Measurements from ENCODE around the gene NF1.
A peak's percentile ranks its signal among the peaks of the same experiment; 100 is the strongest.
"Not testable (repeated sequence)": the region's sequence is repeated elsewhere in the genome, so short reads cannot be mapped to it uniquely, and the experiment has no call there.

NF1 gene

DNA sequence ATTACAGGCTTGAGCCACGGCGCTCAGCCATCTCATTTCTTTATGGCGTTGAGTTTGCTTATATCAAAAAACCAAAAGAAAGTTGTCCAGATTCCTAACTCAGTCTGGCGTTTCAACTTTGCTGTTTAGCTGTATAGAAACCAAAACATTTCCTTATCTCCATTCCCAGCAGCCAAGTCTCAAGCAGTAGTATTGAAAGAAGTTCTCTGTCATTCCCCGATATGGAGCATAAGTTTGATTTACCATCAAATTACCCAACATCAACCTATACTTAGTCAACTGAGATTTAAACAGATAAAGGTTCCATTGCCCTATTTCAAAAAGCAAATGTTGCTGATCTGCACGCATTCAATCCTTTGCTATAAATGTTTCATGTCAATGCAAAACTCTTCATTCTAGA is 269.2 kb downstream of the NF1 start:
- DNase-seq = no peak

GRCh38 chr17:31366088-31366487 is 271.3 kb downstream of the NF1 start:
- DNase-seq = no peak

- DNase-seq = no peak
These were observed 274.5 kb downstream of the NF1 start for GRCh38 chr17:31369266-31369665.

DNA sequence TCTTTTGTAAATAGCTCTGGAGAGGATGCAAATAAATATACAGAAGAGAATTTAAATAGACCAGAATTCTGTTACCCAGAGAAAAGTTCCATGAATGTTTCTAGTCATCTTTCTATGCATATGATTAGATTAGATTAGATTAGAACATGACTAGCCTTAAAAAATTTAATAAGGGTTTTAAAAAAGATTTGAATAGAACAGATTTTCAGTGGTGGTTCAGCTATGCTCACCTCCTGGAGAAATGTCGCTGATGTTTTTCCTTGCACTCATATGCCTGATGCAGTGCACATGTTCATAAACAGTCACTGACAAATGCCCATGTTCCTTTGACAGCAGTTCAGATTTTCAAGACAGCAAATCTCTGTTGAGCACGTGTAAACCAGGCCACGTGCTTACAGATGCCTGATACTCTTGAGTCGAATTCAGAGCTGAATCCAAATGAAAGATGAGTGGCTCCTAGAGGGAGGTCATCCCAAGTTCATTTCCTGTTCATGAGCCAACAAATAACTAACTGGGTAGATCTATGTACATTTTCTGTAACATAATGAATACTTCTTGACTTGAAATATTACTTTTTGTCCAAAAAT is 276.8 kb downstream of the NF1 start:
- no peak for DNase-seq

GRCh38 chr17:31373150-31374093 is 278.6 kb downstream of the NF1 start:
- peak; percentile 54 for DNase-seq

- no peak for DNase-seq
These were observed 279.3 kb downstream of the NF1 start for GRCh38 chr17:31374094-31374447.

- no peak for DNase-seq
These were observed 279.7 kb downstream of the NF1 start for GRCh38 chr17:31374503-31374902.

DNA sequence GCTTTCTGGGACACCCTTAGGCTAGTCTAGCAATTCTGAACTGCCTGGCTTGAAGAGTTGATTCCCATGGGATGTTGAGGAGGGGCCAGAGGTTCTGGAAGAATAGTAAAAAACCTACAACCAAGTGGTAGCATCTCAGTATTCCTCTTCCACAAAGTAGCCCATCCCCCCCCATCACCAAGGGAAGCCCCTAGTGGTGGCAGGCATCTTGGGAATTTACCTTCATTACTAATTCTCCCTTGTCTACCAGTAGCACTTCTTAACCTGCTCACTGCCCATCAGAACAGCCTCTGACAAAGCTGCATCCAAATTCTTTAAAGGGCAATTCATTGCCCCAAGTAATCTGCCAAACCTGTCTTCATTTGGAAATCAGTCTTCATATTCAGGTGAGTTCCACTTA is 283.9 kb downstream of the NF1 start:
- no peak for DNase-seq

GRCh38 chr17:31379597-31380205 is 284.9 kb downstream of the NF1 start:
- DNase-seq = no peak

- no peak for DNase-seq
These were observed 286.4 kb downstream of the NF1 start for GRCh38 chr17:31381165-31381668.

- not testable (repeated sequence) for DNase-seq
These were observed 288.0 kb downstream of the NF1 start for GRCh38 chr17:31382668-31383275.

DNA sequence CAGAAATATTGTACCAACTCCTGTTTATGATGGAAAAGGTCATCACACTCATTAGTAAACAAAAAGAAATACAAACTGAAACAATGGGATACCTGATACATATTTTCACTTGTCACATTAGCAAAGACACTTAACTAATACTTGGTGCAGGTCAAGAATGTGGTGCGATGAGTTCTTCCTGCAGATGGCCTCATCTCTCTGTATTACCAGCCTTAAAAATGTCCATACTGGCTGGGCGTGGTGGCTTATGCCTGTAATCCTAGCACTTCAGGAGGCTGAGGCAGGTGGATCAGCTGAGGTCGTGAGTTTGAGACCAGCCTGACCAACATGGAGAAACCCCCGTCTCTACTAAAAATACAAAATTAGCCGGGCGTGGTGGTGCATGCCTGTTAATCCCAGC is 288.7 kb downstream of the NF1 start:
- DNase-seq = not testable (repeated sequence)

DNA sequence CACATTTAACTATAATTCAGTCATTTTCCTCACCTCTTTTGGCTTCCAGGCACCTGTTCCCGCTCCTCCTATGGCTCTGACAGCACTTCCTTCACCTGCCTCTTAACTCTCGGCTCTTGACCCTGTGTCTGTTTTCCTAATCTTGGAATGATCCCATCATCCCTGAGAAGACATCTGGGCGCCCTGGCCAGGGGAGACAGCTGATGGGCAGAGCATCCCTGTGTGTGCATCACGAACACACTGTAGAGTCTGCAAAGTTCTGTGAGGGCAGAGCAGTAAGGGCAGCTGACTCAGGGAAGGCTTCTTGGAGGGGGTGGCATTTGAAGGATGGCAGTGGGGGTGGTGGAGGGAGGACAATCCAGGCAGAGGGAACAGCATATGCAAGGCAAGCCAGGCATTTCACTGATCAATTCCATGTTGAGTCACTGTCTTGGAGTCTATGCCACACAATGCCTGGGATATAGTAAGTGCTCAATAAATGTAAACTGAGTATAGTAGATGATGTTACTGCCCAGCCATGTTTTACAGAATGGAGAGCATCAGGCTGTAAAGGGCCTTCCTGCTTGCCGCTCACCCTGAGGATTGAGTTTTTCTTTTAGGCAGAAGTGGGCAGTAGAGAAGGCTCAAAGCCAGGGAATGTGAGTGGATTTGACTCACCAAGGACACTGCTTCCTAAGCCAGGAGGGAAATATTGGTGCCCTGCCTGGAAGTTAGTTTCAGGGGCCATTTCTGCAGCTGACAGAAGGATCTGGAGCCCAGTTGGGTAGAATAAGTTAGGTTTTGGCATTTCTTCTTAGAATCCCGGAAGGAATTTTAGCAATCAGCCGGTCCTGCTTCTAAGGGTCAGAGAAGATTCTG is 290.9 kb downstream of the NF1 start:
- no peak for DNase-seq

DNA sequence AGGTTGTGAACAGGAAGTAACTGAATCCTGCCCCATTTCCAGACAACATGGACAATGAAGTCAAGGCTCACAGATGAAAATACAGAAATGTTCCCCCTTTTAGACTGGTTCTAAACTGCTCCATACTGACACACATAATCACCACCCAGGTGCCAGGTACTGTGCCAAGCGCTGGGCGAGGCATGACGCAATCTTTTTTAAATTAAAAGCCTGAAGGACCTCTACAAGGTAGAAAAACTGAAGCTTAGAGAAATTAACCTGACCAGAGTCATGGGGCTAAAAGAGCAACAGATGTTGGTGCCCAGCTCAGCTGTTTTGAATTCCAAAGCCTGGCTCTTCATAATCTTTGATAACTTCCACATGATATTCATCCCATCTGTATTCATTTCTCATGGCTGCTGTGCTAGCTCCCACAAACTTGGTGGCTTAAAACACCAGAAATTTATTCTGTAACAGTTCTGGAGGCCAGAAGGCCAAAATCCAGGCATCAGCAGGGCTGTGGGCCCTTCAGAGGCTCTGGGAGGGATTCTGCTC is 291.8 kb downstream of the NF1 start:
- DNase-seq = no peak

- DNase-seq = no peak
These were observed 292.7 kb downstream of the NF1 start for GRCh38 chr17:31387438-31387837.

GRCh38 chr17:31388351-31388750 is 293.6 kb downstream of the NF1 start:
- DNase-seq = no peak

DNA sequence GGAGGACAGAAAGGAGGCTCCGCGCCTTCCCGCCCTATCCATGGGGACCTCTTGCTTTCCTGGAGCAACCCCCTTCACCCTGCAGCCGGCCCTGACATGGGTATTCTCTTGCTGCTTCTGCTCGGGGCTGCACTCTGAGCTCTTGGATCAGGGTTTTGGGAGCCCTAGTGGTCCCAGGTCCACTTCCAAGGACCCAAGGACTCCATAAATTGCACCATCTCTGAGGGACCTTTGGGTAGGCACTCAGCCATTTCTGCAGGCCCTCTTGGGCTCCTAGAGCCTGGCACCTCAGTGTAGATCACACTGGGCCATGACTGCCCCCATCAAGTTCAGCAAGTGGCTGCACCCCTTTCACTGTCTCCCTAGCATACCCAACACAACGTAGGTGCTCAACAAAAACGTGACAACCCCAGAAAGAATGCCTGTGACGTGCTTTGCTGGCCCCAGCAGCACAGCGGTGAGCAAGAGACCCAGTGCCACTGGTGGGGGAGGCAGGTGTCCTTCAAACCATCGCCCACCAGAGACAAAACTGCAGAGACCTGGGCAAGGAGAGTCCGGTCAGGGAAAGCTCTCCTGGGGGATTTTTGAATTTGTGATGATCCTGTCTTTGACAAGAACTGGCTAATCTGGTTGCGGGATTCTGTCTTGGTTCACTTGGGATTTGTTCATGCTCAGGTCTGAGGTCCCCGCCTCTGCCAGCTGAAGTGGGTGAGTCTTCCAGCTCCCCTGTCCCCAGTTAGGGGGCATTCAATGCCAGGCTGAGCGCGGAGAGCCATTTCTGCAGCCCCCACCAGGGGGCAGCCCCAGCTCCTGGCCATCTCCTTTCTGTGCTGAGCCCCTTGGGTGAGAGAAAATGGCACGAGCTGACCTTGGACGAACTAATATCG is 294.2 kb downstream of the NF1 start:
- DNase-seq = peak; percentile 68

- no peak for DNase-seq
These were observed 295.0 kb downstream of the NF1 start for GRCh38 chr17:31389657-31390381.

GRCh38 chr17:31390426-31390747 is 295.6 kb downstream of the NF1 start:
- DNase-seq = no peak

- peak; percentile 52 for DNase-seq
These were observed 296.1 kb downstream of the NF1 start for GRCh38 chr17:31390748-31391495.

Measured in NCI-H82 (cell line).